Measurements from ENCODE around the gene ZBTB34.

Gene ZBTB34

DNA sequence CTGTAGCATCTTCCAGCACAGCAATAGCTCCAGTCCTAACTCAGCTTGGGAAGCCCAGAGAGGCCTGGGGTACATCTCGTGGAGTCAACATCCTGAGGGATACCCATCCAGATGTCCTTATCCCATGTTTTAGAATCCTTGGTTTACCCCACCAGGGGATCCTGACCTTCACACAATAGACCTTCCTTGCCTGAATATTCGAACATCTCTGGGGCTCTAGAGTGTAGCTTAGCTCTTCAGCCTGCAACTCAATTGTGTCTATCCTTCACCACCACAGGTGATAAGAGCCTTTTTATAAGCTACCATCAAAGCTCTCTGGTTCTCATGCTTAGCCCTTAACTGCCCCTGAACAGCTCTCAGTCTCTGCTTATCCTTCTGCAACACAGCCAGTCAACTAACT lies 46.6 kb downstream of the ZBTB34 start:
- no peak overlapping the region for H3K4me3 ChIP-seq (ENCODE audit: low read depth, low read length)
- TF ChIP-seq CTCF (IDR thresholded peaks at IDR 0.05; ENCODE audit: low read depth, low read length) = no peak

DNA sequence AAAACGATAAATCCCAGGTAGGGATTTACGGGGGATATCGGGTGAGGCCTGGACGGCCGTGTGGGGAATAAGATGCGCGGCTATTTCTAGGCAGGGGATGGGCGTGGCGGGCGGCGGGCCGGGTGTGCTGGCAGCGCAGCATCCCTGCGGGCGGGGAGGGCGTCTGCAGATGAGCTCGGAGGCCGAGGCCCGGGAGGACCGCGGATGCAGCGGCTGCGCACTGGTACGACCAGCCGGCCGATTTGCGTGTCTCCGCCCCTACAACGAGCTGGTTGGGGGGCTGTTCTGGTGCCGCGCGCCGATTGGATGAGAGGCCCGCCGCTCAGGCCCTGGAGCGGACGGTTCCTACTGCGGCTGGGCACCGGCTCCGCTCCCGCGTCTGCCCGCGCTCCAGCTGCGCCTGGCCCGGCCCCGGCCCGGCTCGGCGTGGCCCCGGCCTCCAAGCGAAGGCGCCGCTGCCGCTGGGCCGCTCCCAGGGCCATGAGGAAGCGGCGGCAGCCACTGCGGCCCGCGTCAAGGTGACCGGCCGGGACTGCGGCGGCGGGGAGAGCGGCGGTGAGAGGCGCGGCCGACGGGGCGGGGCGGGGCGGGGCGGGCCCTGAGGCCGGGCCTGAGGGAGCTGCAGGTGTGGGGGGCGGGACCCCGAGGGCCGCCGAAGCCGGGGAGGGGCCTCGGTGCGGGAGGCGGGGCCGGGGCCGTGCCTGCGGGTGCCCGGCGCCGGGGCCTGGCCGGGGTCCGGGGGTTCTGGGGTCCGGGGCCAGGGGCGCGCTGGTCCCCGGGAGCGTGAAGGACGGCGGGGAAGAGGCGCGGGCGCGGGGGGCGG lies 54.2 kb downstream of the ZBTB34 start, which contains the start of gene RALGPS1:
TSS of gene RALGPS1 (plus strand) at position 325 of the 823 bp plus-strand sequence. CDS start 47,508 bp downstream, outside the sequence.
- TF ChIP-seq CTCF (IDR thresholded peaks at IDR 0.05; ENCODE audit: low read depth, low read length) = no peak
- peak within 1 kb of the TSS; percentile 47 for H3K4me3 ChIP-seq (ENCODE audit: low read depth, low read length)

- no peak overlapping the region for H3K4me3 ChIP-seq (ENCODE audit: low read depth, low read length)
- no peak for TF ChIP-seq CTCF (IDR thresholded peaks at IDR 0.05; ENCODE audit: low read depth, low read length)
These were observed 54.9 kb downstream of the ZBTB34 start for GRCh38 chr9:126915281-126915816.

GRCh38 chr9:126915846-126916543 lies 55.6 kb downstream of the ZBTB34 start:
- H3K4me3 ChIP-seq (ENCODE audit: low read depth, low read length) = no peak overlapping the region
- TF ChIP-seq CTCF (IDR thresholded peaks at IDR 0.05; ENCODE audit: low read depth, low read length) = no peak

- TF ChIP-seq CTCF (IDR thresholded peaks at IDR 0.05; ENCODE audit: low read depth, low read length) = no peak
- no peak overlapping the region for H3K4me3 ChIP-seq (ENCODE audit: low read depth, low read length)
These were observed 56.5 kb downstream of the ZBTB34 start for GRCh38 chr9:126916909-126917308.

DNA sequence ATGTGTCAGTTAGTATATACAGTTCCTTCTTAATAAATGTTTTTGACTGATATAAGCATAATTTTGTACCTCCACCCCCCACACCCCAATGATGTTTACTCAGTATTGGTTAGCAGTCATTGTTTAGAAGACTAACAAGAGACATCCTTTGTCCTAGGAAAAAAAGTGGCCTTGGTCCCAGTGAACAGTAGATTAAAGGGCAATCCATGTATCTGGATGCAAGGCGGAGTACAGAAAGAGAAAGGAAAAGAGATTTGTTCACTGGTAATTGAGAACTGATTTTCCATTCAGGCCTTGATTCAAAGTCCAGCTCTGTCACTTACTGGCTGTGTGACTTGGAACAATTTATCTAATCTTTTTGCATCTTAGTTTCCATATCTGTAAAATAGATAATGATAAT lies 58.8 kb downstream of the ZBTB34 start:
- no peak for TF ChIP-seq CTCF (IDR thresholded peaks at IDR 0.05; ENCODE audit: low read depth, low read length)

DNA sequence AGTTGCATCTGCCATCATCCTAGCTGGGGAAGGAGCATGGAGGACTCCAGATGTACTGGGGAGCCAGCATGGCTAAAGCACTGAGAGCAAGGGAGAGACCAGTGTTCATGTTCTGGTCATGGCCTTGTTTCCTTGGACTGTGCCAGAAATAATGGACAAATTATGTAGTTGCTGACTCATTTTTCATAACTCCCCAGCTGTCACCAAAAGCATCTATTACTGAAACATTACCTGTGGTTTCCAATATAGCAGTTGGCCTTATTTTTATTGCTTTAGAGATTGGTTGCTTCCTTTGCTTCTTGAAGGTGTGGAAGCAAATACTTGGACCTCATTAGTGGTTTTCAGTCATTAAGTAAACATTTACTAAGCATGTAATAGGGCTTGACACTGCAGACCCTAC lies 65.4 kb downstream of the ZBTB34 start:
- TF ChIP-seq CTCF (IDR thresholded peaks at IDR 0.05; ENCODE audit: low read depth, low read length) = no peak
- H3K4me3 ChIP-seq (ENCODE audit: low read depth, low read length) = no peak overlapping the region

More for the DNA sequence above, 58.8 kb downstream of the ZBTB34 start:
- H3K4me3 ChIP-seq (ENCODE audit: low read depth, low read length) = no peak overlapping the region

Data from WI38 (cell line).